ENCODE measurements around the gene RPS6KA5. TPM values are rescaled to one million over a fixed set of nuclear protein-coding genes. Genes with fewer than 3 reads are reported as not detected.

Gene RPS6KA5
- total RNA-seq, 4 donors from 2014 or later, result 4.6 to 7.3 (median 5.0) TPM

DNA sequence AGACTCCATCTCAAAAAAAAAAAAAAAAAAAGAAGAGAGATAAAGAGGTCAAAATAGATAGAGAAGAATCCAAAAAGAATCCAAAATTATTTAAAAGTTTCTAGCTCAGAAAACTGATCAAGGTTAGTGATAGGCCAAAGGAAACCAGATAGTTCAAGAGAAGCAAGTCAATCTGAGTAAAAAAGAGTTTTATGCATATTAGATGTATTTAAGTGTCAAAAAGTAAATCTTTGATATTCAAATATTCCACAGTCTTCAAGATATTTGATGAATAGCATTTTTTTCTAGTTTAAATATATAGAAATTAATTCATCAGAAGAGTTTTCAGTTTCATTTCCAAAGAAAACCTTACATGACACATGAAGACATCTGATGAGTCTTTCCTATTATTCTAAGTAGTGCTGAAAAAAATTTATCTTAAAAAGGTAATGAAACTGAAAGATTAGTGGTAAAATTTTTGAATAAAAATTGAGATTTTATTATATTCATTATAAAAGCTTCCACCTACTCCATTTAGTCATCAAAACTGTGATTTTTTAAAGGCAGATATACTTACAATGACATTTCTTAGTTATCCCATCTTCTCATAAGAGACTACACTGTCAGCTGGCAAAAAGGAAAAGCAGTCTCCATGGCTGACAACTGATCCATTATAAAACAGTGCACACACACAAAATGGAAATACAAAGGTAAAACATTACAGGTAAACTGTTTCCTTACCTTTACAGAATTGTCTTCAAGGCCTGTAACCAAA is 68.6 kb downstream of the RPS6KA5 start:
- TF ChIP-seq, protein P1, sequence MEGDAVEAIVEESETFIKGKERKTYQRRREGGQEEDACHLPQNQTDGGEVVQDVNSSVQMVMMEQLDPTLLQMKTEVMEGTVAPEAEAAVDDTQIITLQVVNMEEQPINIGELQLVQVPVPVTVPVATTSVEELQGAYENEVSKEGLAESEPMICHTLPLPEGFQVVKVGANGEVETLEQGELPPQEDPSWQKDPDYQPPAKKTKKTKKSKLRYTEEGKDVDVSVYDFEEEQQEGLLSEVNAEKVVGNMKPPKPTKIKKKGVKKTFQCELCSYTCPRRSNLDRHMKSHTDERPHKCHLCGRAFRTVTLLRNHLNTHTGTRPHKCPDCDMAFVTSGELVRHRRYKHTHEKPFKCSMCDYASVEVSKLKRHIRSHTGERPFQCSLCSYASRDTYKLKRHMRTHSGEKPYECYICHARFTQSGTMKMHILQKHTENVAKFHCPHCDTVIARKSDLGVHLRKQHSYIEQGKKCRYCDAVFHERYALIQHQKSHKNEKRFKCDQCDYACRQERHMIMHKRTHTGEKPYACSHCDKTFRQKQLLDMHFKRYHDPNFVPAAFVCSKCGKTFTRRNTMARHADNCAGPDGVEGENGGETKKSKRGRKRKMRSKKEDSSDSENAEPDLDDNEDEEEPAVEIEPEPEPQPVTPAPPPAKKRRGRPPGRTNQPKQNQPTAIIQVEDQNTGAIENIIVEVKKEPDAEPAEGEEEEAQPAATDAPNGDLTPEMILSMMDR (IDR thresholded peaks at IDR 0.05; ENCODE audit: low read depth), result no peak

DNA sequence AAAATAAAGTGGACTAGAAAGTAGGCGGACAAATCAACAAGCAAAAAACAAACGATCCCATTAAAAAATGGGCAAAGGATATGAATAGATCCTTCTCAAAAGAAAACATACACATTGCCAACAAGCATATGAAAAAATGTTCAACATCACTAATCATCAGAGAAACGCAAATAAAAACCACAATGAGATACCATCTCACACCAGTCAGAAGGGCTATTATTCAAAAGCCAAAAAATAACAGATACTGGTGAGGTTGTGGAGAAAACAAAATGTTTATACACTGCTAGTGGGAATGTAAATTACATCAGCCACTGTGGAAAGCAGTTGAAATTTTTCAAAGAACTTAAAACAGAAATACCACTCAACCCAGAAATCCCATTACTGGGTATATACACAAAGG is 70.3 kb downstream of the RPS6KA5 start:
- TF ChIP-seq, protein P1 (IDR thresholded peaks at IDR 0.05; ENCODE audit: low read depth), result no peak

DNA sequence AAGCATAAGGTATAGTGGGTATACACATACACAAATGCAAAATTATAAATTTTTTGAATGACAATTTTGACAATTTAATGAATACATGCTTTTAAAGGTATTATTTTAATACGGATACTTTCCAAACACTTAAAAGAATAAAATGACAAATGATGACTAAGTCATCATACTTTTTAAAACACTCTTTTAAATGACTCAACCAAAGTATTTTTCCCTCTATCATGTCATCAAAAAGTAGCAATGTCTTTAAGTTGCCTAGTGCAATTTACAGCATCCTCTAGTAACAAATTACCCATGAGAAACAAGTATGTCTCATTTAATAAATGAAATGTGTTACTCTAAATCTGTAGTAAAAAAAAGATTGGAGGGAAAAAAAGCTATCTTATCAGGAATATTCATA is 73.3 kb downstream of the RPS6KA5 start:
- TF ChIP-seq, protein P1 (IDR thresholded peaks at IDR 0.05; ENCODE audit: low read depth), result no peak

DNA sequence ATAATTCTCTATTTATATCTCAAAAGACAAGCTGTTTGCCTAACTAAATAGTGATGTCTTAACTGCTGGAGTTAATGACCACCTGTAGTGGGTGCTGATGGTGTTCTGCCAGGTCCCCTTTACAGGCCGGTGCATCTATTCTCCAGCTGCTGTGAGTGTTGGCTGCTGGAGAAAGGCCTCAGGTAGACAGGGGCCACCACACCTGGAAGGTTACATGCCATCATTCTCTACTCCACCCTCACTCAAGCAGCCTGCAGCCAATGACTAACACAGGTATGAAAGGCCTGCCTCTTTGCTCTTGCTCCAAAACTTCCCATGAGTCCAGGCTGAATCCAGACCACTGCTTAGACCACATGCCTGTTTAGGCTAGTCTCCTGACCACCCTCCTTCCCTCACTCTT is 73.9 kb downstream of the RPS6KA5 start:
- TF ChIP-seq, protein P1 (IDR thresholded peaks at IDR 0.05; ENCODE audit: low read depth), result no peak

DNA sequence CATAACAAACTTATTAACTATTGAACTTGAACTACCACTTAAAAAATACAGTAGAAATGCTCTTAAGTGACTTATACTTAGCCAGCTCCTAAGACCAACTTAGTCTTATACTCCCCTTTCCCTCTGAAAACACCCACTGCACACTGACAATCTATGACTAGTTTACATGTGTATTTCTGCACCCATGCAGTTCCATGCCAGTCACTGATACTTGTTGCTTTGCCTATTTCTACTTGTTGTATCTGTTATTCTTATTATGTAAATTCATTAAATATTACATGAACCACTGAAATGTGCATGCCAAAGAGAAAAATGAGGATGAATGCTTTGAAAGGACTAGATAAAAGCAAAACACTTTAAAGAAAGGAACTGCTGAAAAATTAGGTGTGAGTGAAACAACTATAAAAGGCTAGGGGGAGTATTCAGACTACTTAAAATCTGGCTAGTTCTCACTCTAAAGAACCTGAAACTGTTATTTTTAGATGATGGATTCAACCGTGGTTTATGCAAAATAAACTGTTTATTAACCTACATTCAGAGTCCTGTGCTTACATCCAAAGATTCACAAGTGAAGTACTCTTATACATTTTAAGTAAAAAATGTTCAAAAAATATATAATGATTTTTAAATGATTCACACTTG is 74.7 kb downstream of the RPS6KA5 start:
- TF ChIP-seq, protein P1 (IDR thresholded peaks at IDR 0.05; ENCODE audit: low read depth), result no peak

DNA sequence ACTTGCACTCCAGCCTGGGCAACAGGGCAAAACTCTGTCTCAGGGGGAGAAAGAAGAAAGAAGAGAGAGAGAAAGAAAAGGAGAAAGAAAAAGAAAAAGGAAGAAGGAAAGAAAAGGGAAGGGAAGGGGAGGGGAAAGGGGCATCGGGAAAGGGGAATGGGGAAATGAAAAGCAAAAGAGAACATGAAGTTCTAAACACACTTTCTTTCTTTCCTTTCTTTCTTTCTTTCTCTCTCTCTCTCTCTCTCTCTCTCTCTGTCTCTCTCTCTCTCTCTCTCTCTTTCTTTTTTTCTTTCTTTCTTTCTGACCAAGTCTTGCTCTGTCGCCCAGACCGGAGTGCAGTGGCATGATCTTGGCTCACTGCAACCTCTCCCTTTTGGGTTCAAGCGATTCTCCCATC is 76.9 kb downstream of the RPS6KA5 start:
- TF ChIP-seq, protein P1 (IDR thresholded peaks at IDR 0.05; ENCODE audit: low read depth), result no peak

DNA sequence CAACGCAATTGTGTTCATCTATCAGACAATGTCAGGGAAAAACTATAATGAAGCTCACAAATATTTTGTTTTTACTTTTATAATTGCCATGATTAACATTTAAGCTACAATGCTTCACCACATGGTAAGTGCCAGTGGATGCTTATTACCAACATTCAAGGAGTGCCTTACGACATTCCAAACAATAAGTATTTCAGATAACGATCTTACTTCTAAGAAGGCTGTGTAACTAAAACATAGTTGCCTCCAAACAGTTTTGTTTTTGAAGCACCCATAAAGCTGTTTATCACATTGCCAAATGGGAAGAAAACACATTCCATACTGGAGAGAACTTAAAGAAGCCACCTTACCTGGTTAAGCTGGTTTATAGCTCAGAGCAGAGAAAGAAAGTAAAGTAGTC is 78.8 kb downstream of the RPS6KA5 start:
- TF ChIP-seq, protein P1 (IDR thresholded peaks at IDR 0.05; ENCODE audit: low read depth), result no peak

Data from subcutaneous adipose tissue (tissue), 4 donors.